Measurements from ENCODE around the gene VSTM5. TPM values are rescaled to one million over a fixed set of nuclear protein-coding genes. Genes with fewer than 3 reads are reported as not detected.

Gene VSTM5
- polyA plus RNA-seq, 1 donor (not counting 4 experiments of a cell fraction or from before 2014, with no cell fraction given), result 0.13 TPM

GRCh38 chr11:93840981-93841380, 9.4 kb downstream of the VSTM5 start:
- TF ChIP-seq CTCF (optimal IDR thresholded peaks at IDR 0.05 in 1 of 3, IDR thresholded peaks at IDR 0.05 in 1 of 3, conservative IDR thresholded peaks at IDR 0.05 in 1 of 3; ENCODE audit: extremely low read depth in 1 of 3, insufficient read depth in 2 of 3, low read length in 3 of 3) (no peak), EZH2 (IDR thresholded peaks at IDR 0.05; ENCODE audit: low read length) (no peak)
- H3K27ac ChIP-seq (ENCODE audit: control insufficient read depth, insufficient read depth, low read length), result no peak overlapping the region
- H3K9me3 ChIP-seq (ENCODE audit: control insufficient read depth, low read depth, low read length), result no peaks in the 10 kb centered on the region
- H3K79me2 ChIP-seq (ENCODE audit: control insufficient read depth, insufficient read depth, low read length), result no peaks in the 10 kb centered on the region
- no peak overlapping the region for H2AFZ ChIP-seq (ENCODE audit: control insufficient read depth, low read length)
- H3K27me3 ChIP-seq (ENCODE audit: control insufficient read depth, extremely low read depth, insufficient read depth, low read length), result no peaks in the 10 kb centered on the region
- no peak overlapping the region for H3K4me2 ChIP-seq (ENCODE audit: control insufficient read depth, extremely low read depth, insufficient read depth, low read depth, low read length)
- no peaks in the 10 kb centered on the region for H3K36me3 ChIP-seq (ENCODE audit: control insufficient read depth in 2 of 2, extremely low read depth in 1 of 2, insufficient read depth in 2 of 2, low read length in 2 of 2)
- DNase-seq (ENCODE audit: low read depth, low spot score) (no peak), FAIRE-seq (no peak)
- no peaks in the 10 kb centered on the region for H4K20me1 ChIP-seq (ENCODE audit: control insufficient read depth, extremely low read depth, insufficient read depth, low read length)
- H3K4me1 ChIP-seq (ENCODE audit: control insufficient read depth, extremely low read depth, insufficient read depth, low read length), result peaks cover 21% of the 10 kb centered on the region
- no peaks in the 10 kb centered on the region for H3K9me1 ChIP-seq (ENCODE audit: control insufficient read depth, extremely low read depth, insufficient read depth, low read length)
- dilution Hi-C loops (cut with MboI; ENCODE audit: extremely low pct_ligation_motif_present, low sequenced_read_pairs), result no loop called here
- no peak overlapping the region for H3K4me3 ChIP-seq (ENCODE audit: control insufficient read depth in 2 of 3, extremely low read depth in 1 of 3, insufficient read depth in 2 of 3, low read depth in 1 of 3, low read length in 3 of 3)
- H3K9ac ChIP-seq (ENCODE audit: control insufficient read depth, extremely low read depth, insufficient read depth, low read length), result no peak overlapping the region

GRCh38 chr11:93840180-93840579, 10.2 kb downstream of the VSTM5 start:
- Histone ChIP-seq H3K36me3 (ENCODE audit: control insufficient read depth in 2 of 2, extremely low read depth in 1 of 2, insufficient read depth in 2 of 2, low read length in 2 of 2) (no peaks in the 10 kb centered on the region), H3K9me1 (ENCODE audit: control insufficient read depth, extremely low read depth, insufficient read depth, low read length) (no peaks in the 10 kb centered on the region), H3K4me3 (ENCODE audit: control insufficient read depth in 2 of 3, extremely low read depth in 1 of 3, insufficient read depth in 2 of 3, low read depth in 1 of 3, low read length in 3 of 3) (no peak overlapping the region), H3K4me2 (ENCODE audit: control insufficient read depth, extremely low read depth, insufficient read depth, low read depth, low read length) (no peak overlapping the region), H2AFZ (ENCODE audit: control insufficient read depth, low read length) (no peak overlapping the region), H4K20me1 (ENCODE audit: control insufficient read depth, extremely low read depth, insufficient read depth, low read length) (no peaks in the 10 kb centered on the region), H3K9ac (ENCODE audit: control insufficient read depth, extremely low read depth, insufficient read depth, low read length) (no peak overlapping the region), H3K27ac (ENCODE audit: control insufficient read depth, insufficient read depth, low read length) (no peak overlapping the region), H3K9me3 (ENCODE audit: control insufficient read depth, low read depth, low read length) (no peaks in the 10 kb centered on the region), H3K27me3 (ENCODE audit: control insufficient read depth, extremely low read depth, insufficient read depth, low read length) (no peaks in the 10 kb centered on the region), H3K79me2 (ENCODE audit: control insufficient read depth, insufficient read depth, low read length) (no peaks in the 10 kb centered on the region), H3K4me1 (ENCODE audit: control insufficient read depth, extremely low read depth, insufficient read depth, low read length) (peaks cover 13% of the 10 kb centered on the region)
- DNase-seq (ENCODE audit: low read depth, low spot score), result no peak
- no peak for FAIRE-seq
- TF ChIP-seq EZH2 (IDR thresholded peaks at IDR 0.05; ENCODE audit: low read length) (no peak), CTCF (optimal IDR thresholded peaks at IDR 0.05 in 1 of 3, IDR thresholded peaks at IDR 0.05 in 1 of 3, conservative IDR thresholded peaks at IDR 0.05 in 1 of 3; ENCODE audit: extremely low read depth in 1 of 3, insufficient read depth in 2 of 3, low read length in 3 of 3) (no peak)
- dilution Hi-C loops (cut with MboI; ENCODE audit: extremely low pct_ligation_motif_present, low sequenced_read_pairs), result no loop called here
